ES-I3 (cell line): Measurements from ENCODE around the gene INO80D.
"Not testable (repeated sequence)": the region's sequence is repeated elsewhere in the genome, so short reads cannot be mapped to it uniquely, and the experiment has no call there.

Experiments used
- H3K36me3 ChIP-seq: 2 replicates; pipeline ENCODE4 v1.6.1; 2013; ENCODE audit warnings: mild to moderate bottlenecking, low read length, control low read depth, moderate library complexity; ENCODE audit not compliant: insufficient read depth
- H3K4me1 ChIP-seq: 2 replicates; pipeline ENCODE4 v1.6.1; 2013; ENCODE audit warnings: mild to moderate bottlenecking, control low read depth, low read length; ENCODE audit not compliant: insufficient read depth
- H3K9ac ChIP-seq: 2 replicates; pipeline ENCODE4 v1.6.1; 2013; ENCODE audit warnings: low read depth, mild to moderate bottlenecking, low read length, moderate library complexity
- H3K9me3 ChIP-seq: 2 replicates; pipeline ENCODE4 v1.6.1; 2013; ENCODE audit warnings: mild to moderate bottlenecking, low read length, moderate library complexity; ENCODE audit not compliant: control insufficient read depth, insufficient read depth

INO80D gene

GRCh38 chr2:206028101-206028500 lies 57.9 kb downstream of the INO80D start:
- H3K36me3 ChIP-seq: no peaks in the 10 kb centered on the region; the same call in 1 of the 2 replicates

GRCh38 chr2:206023183-206023582 lies 62.8 kb downstream of the INO80D start:
- no peaks in the 10 kb centered on the region; the same call in 1 of the 2 replicates for H3K9me3 ChIP-seq
- H3K36me3 ChIP-seq: 0 out of 2 replicates have a peak, but pooled peaks cover 2% of the 10 kb centered on the region
- no peak overlapping the region for H3K9ac ChIP-seq
- H3K4me1 ChIP-seq: no peaks in the 10 kb centered on the region

More at GRCh38 chr2:206028101-206028500, 57.9 kb downstream of the INO80D start:
- Histone ChIP-seq H3K4me1 (no peaks in the 10 kb centered on the region), H3K9me3 (no peaks in the 10 kb centered on the region), H3K9ac (no peak overlapping the region)

GRCh38 chr2:206020171-206020570 lies 65.8 kb downstream of the INO80D start:
- Histone ChIP-seq H3K4me1 (no peaks in the 10 kb centered on the region), H3K9ac (no peak overlapping the region), H3K9me3 (peaks cover 14% of the 10 kb centered on the region), H3K36me3 (peaks cover 6% of the 10 kb centered on the region; the same call in 1 of the 2 replicates)

GRCh38 chr2:206015746-206016145 lies 70.2 kb downstream of the INO80D start:
- Histone ChIP-seq H3K36me3 (peaks cover 11% of the 10 kb centered on the region; the same call in 1 of the 2 replicates), H3K9me3 (peaks cover 14% of the 10 kb centered on the region)
- H3K9ac ChIP-seq, H3K4me1 ChIP-seq: not testable (repeated sequence)

- Histone ChIP-seq H3K9me3 (peaks cover 11% of the 10 kb centered on the region; the same call in 1 of the 2 replicates), H3K36me3 (peaks cover 14% of the 10 kb centered on the region), H3K9ac (no peak overlapping the region), H3K4me1 (no peaks in the 10 kb centered on the region)
Observed at GRCh38 chr2:206011795-206012194, 74.2 kb downstream of the INO80D start.

- H3K9me3 ChIP-seq: peaks cover 5% of the 10 kb centered on the region; the same call in 1 of the 2 replicates
- H3K36me3 ChIP-seq: peaks cover 10% of the 10 kb centered on the region
- H3K4me1 ChIP-seq: no peaks in the 10 kb centered on the region
- H3K9ac ChIP-seq: no peak overlapping the region
Observed at GRCh38 chr2:206011018-206011614, 74.9 kb downstream of the INO80D start.

- no peaks in the 10 kb centered on the region for H3K4me1 ChIP-seq
- H3K36me3 ChIP-seq: peaks cover 14% of the 10 kb centered on the region
- H3K9me3 ChIP-seq: no peaks in the 10 kb centered on the region
- H3K9ac ChIP-seq: no peak overlapping the region
Observed at GRCh38 chr2:206004004-206004693, 81.8 kb downstream of the INO80D start.

GRCh38 chr2:206002440-206002839 lies 83.5 kb downstream of the INO80D start:
- no peaks in the 10 kb centered on the region for H3K9me3 ChIP-seq
- no peak overlapping the region for H3K9ac ChIP-seq
- peaks cover 14% of the 10 kb centered on the region for H3K36me3 ChIP-seq
- no peaks in the 10 kb centered on the region for H3K4me1 ChIP-seq

- no peaks in the 10 kb centered on the region for H3K9me3 ChIP-seq
- H3K36me3 ChIP-seq: peaks cover 10% of the 10 kb centered on the region; the same call in 1 of the 2 replicates
Observed at GRCh38 chr2:206001912-206002311, 84.1 kb downstream of the INO80D start.

GRCh38 chr2:206000776-206001175 lies 85.2 kb downstream of the INO80D start:
- Histone ChIP-seq H3K36me3 (peaks cover 9% of the 10 kb centered on the region; the same call in 1 of the 2 replicates), H3K9me3 (no peaks in the 10 kb centered on the region), H3K4me1 (no peaks in the 10 kb centered on the region), H3K9ac (no peak overlapping the region)

More at GRCh38 chr2:206001912-206002311, 84.1 kb downstream of the INO80D start:
- Histone ChIP-seq H3K4me1 (no peaks in the 10 kb centered on the region), H3K9ac (no peak overlapping the region)

- Histone ChIP-seq H3K9me3 (no peaks in the 10 kb centered on the region), H3K36me3 (peaks cover 3% of the 10 kb centered on the region; the same call in 1 of the 2 replicates), H3K4me1 (no peaks in the 10 kb centered on the region), H3K9ac (no peak overlapping the region)
Observed at GRCh38 chr2:205998583-205998982, 87.4 kb downstream of the INO80D start.

- Histone ChIP-seq H3K36me3 (peaks cover 3% of the 10 kb centered on the region; the same call in 1 of the 2 replicates), H3K4me1 (no peaks in the 10 kb centered on the region)
Observed at GRCh38 chr2:205996161-205996560, 89.8 kb downstream of the INO80D start.

GRCh38 chr2:205995260-205995659 lies 90.7 kb downstream of the INO80D start:
- no peaks in the 10 kb centered on the region for H3K9me3 ChIP-seq
- no peak overlapping the region for H3K9ac ChIP-seq

More at GRCh38 chr2:205996161-205996560, 89.8 kb downstream of the INO80D start:
- no peak overlapping the region for H3K9ac ChIP-seq
- H3K9me3 ChIP-seq: no peaks in the 10 kb centered on the region

GRCh38 chr2:205994344-205994743 lies 91.6 kb downstream of the INO80D start:
- Histone ChIP-seq H3K4me1 (no peaks in the 10 kb centered on the region), H3K36me3 (peaks cover 3% of the 10 kb centered on the region; the same call in 1 of the 2 replicates), H3K9ac (no peak overlapping the region), H3K9me3 (no peaks in the 10 kb centered on the region)

More at GRCh38 chr2:205995260-205995659, 90.7 kb downstream of the INO80D start:
- peaks cover 3% of the 10 kb centered on the region; the same call in 1 of the 2 replicates for H3K36me3 ChIP-seq
- no peaks in the 10 kb centered on the region for H3K4me1 ChIP-seq

GRCh38 chr2:205990104-205990503 lies 95.9 kb downstream of the INO80D start:
- H3K36me3 ChIP-seq: peaks cover 3% of the 10 kb centered on the region; the same call in 1 of the 2 replicates
- no peaks in the 10 kb centered on the region for H3K9me3 ChIP-seq
- H3K4me1 ChIP-seq: no peaks in the 10 kb centered on the region
- no peak overlapping the region for H3K9ac ChIP-seq
